NCI-H82 treated with DMSO at 0.1 percent for 48 hours (cell line): ENCODE measurements around the gene DDX25.

ENCODE experiments used
- DNase-seq: peaks from one replicate; lab custom pipeline; 2025; ENCODE audit not compliant: unreplicated experiment; lab: John Stamatoyannopoulos, UW

The DDX25 gene

DNA sequence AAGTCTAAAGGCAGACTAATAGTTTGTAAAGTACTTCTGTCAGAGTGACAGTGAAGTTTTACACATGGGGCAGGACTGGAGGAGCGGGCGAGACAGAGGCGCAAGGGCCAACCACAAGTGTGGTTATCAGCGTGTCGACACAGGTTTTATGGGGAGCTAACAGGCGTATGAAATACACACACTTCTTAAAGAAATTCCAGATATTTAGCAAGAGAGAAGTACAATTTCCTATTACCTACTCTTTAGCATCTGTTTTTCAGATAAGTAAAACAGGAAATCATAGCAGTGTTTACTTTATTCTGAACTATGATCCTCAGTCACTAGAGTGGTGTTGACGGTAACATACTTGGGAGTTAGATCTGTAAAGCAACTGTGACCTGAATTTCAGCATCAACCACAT is 64.0 kb downstream of the DDX25 start:
- no peak for DNase-seq

DNA sequence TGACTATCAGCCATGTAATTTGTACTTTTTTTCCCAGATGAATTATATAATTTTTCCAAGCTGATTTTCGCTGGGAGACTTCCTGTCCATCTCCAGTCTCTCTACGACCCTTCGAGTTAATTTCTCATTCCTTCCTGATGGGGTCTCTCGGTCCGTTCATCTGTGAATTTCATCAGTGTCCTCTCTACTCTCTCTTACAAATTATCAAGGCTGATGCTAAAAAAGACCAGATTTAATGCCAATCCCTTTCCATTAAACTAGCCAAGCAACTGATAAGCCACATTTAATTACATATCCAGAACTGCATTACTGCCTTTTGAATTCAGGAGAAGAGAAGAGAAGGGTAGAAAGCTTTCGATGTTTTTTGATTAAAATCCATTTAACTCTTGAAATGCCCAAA is 67.3 kb downstream of the DDX25 start:
- no peak for DNase-seq

DNA sequence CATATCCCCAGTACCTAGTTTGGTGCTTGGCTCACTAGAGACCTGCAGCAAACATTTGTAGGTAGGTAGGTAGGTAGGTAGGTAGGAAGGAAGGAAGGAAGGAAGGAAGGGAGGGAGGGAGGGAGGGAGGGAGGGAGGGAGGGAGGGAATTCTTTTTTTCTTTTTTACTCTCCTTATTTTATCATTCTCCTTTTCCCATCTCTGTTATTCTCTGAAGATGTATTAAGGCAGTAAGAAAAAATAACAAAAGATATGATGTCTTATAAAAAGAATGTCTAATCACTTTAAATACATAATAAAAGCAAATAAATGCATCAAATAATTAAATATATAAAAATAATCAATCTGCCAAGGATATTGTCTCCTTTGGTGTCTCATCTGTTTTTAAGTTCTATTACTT is 70.0 kb downstream of the DDX25 start:
- no peak for DNase-seq

DNA sequence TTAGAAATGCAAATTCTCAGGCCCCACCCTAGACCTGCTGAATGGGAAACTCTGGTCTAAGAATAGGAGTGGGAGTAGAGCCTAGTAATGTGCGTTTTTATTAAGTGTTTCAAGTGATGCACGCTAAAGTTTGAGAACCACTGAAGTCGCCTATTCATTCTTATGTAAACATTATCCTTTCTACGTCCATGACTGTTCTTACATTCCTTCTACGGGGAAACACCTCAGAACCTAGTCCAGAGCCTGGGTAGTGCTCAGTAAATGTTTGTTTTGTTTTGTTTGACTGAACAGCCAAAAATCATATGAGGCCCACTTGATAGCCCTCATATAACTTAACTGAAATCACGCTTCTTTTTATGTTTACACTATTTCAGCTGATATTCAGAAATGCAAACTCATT is 71.3 kb downstream of the DDX25 start:
- DNase-seq = no peak

DNA sequence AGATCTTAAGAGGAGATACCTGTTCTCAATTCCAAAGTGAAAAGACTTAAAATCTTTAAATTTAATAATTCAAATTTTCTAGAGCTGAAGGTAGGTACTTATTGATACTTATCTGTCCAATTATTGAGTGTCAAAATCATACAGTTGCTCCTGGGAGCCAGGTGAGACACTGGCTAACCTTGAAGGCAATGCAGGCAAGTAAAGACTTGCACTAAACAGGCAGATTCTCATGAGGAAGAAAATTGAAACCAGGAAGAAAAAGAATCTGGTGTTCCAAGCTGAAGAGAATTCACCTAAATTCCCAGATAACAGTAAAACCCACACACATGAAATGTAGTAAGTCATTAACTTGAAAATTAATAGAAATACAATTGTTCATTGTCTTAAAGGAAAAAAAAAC is 71.8 kb downstream of the DDX25 start:
- no peak for DNase-seq

DNA sequence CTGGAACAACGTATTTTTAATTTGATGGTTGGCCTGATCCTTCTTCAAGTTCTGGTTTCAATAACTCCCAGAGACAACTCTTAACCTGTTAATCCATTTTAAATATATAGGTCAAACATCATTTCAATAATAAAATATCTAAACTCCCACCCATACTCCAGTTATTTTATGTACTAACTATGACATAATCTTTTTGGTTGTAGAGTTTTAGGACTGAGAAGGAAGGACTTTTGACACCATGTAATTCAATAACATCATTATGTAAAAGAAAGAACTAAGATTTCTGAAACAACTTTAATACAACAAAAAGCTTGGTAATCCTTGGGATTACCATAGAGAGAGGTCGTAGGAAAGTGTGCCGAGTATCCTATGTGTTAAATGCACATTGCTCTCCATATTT is 73.0 kb downstream of the DDX25 start:
- DNase-seq = no peak

DNA sequence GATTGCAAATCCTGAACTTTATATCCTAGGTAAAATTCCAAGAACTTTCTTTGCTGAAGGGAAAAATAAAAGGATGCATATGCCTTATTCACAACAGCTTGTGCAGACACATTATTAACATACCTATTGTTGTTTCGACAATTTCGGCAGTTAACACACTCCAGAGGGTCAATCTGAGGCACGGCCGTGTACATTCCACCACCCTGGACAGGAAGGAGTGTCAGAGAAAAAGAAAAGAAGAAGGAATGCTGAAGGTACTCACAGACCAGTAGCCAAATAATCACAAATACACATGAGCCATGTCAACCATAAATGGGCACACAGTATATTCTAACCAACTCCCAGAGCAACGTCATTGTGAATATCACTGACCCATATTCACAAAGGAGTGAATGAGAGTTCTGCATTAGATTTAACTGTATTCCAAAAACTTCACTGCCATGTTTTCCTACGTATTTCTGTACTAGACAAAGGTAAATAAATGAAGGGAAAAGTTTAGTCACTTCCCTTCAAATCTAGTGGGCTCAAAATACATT is 73.9 kb downstream of the DDX25 start:
- DNase-seq = no peak
